Muscle layer of colon (tissue), 2 donors: Measurements from ENCODE around the gene PPL.
"Not testable (repeated sequence)": the region's sequence is repeated elsewhere in the genome, so short reads cannot be mapped to it uniquely, and the experiment has no call there.

Experiments
- H3K27ac ChIP-seq: one replicate; pipeline ENCODE4 v1.7.0; 2013; ENCODE audit warnings: low read depth, mild to moderate bottlenecking, low read length, moderate library complexity
- H3K27me3 ChIP-seq, 2 donors: one replicate each; pipeline ENCODE4 v1.7.0; 2013; ENCODE audit warnings: low read length in 2 of 2, mild to moderate bottlenecking in 2 of 2; ENCODE audit not compliant: insufficient read depth in 2 of 2, control insufficient read depth in 1 of 2
- H3K36me3 ChIP-seq: one replicate; pipeline ENCODE4 v1.7.0; 2013; ENCODE audit warnings: mild to moderate bottlenecking, low read length; ENCODE audit not compliant: insufficient read depth
- H3K4me1 ChIP-seq: one replicate; pipeline ENCODE4 v1.7.0; 2013; ENCODE audit warnings: mild to moderate bottlenecking, low read length; ENCODE audit not compliant: insufficient read depth
- H3K4me3 ChIP-seq, 2 donors: one replicate each; pipeline ENCODE4 v1.7.0; 2013; ENCODE audit warnings: low read length in 2 of 2, low read depth in 1 of 2, mild to moderate bottlenecking in 1 of 2, moderate library complexity in 1 of 2
- H3K9ac ChIP-seq: one replicate; pipeline ENCODE4 v1.7.0; 2013; ENCODE audit warnings: low read length
- H3K9me3 ChIP-seq: one replicate; pipeline ENCODE4 v1.7.0; 2013; ENCODE audit warnings: mild to moderate bottlenecking, low read length
- donor health status: abdominal sarcoma.
- donor health status: Adenocarcinoma of cecum.

Gene PPL

GRCh38 chr16:4972938-4973587 lies 36.1 kb upstream of the PPL start:
- Histone ChIP-seq H3K4me1 (no peaks in the 10 kb centered on the region), H3K9ac (no peak overlapping the region), H3K9me3 (no peaks in the 10 kb centered on the region), H3K27me3 (peaks cover 0 to 8% of the 10 kb centered on the region in 2 donors), H3K36me3 (no peaks in the 10 kb centered on the region), H3K27ac (no peak overlapping the region), H3K4me3 (no peak overlapping the region)

DNA sequence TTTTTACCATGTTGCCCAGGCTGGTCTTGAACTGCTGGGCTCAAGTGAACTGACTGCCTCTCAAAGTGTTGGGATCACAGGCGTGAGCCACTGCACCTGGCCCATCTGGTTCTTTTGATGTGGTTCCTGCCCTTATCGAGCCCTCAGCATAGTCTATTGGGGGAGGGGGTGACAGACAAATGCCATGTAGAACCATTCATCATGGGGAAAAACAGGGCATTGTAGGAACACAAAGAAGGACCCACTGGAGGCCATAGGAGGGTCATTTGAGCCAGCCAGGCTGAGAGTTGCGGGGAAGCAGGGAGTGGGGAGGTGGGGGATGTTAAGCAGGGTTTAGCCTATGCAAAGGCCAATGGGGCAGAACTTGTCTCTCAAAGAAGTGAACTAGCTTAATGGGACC lies 33.1 kb upstream of the PPL start:
- no peaks in the 10 kb centered on the region for H3K4me1 ChIP-seq

DNA sequence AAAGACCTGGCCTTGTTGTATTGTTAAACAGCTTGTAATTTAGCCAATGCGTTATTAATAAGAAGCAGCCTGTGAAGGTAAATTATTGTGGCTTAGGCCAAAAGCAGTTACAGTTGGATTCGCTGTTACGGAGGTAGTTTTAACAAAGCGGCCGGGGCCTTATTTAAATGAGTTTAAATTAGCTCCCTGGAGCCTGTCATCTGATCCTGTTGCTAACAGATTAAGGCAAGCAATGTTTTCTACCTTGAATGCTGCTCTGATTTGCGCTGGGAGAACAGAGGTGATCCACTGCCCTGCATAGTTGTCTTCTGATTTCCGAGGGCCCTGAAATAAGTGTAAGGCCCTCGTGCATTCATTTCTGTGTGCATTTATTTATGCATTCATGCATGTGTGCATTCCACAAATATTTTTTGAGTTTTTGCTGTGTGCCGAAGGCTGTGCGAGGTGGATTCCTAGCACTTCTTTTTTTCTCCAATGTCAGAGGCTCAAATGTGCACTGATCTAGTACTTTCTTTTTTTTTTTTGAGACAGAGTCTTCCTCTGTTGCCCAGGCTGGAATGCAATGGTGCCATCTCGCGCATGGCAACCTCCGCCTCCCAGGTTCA lies 32.0 kb upstream of the PPL start:
- no peak overlapping the region for H3K9ac ChIP-seq
- no peaks in the 10 kb centered on the region for H3K4me1 ChIP-seq
- H3K27ac ChIP-seq: no peak overlapping the region
- peaks cover 0 to 8% of the 10 kb centered on the region in 2 donors for H3K27me3 ChIP-seq
- no peaks in the 10 kb centered on the region for H3K36me3 ChIP-seq
- no peak overlapping the region for H3K4me3 ChIP-seq
- no peaks in the 10 kb centered on the region for H3K9me3 ChIP-seq

More for the DNA sequence above, 33.1 kb upstream of the PPL start:
- no peaks in the 10 kb centered on the region for H3K9me3 ChIP-seq
- no peak overlapping the region for H3K27ac ChIP-seq
- H3K4me3 ChIP-seq: no peak overlapping the region
- H3K27me3 ChIP-seq: peaks cover 0 to 8% of the 10 kb centered on the region in 2 donors
- H3K36me3 ChIP-seq: no peaks in the 10 kb centered on the region
- H3K9ac ChIP-seq: no peak overlapping the region

- not testable (repeated sequence) for H3K9me3 ChIP-seq, H3K9ac ChIP-seq, H3K4me3 ChIP-seq, H3K27me3 ChIP-seq, H3K27ac ChIP-seq, H3K36me3 ChIP-seq, H3K4me1 ChIP-seq
These were observed 31.3 kb upstream of the PPL start for GRCh38 chr16:4968278-4968677.

DNA sequence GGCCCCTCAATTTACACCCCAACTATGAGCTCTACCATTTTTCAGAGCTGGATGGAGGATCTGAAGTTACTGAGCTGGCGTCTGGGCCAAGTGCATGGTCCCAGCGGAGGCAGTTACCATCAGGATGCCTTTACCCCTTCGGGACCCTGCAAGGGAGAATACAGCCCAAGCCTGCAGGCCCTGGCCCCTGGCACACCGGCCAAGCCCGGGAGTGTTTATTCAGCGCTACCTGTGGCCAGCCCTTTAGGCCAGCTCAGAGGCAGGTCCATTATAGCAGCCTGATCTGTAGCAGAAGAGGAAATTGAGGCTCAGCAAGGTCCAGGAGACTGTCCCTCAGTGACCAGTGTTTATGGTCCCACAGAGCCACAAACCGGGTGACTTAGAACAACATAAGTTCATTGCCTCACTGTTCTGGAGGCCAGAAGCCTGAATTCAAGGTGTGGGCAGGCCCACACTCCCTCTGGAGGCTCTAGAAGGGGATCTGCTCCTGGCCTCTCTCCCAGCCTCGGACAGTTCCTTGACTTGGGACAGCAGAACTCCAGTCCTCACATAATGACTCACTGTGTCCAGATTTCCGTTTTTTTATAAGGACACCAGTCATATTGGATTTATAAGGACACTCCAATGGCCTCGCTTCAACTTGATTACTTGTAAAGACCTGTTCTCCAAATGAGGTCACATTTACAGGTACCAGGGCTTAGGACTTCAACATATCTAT lies 29.9 kb upstream of the PPL start:
- no peaks in the 10 kb centered on the region for H3K36me3 ChIP-seq
- H3K4me1 ChIP-seq: no peaks in the 10 kb centered on the region
- H3K9ac ChIP-seq: no peak overlapping the region
- no peak overlapping the region for H3K27ac ChIP-seq
- no peaks in the 10 kb centered on the region for H3K9me3 ChIP-seq
- H3K4me3 ChIP-seq: no peak overlapping the region
- H3K27me3 ChIP-seq: peaks cover 0 to 8% of the 10 kb centered on the region in 2 donors

GRCh38 chr16:4963527-4963926 lies 26.6 kb upstream of the PPL start:
- H3K9ac ChIP-seq, H3K36me3 ChIP-seq, H3K4me1 ChIP-seq: not testable (repeated sequence)

DNA sequence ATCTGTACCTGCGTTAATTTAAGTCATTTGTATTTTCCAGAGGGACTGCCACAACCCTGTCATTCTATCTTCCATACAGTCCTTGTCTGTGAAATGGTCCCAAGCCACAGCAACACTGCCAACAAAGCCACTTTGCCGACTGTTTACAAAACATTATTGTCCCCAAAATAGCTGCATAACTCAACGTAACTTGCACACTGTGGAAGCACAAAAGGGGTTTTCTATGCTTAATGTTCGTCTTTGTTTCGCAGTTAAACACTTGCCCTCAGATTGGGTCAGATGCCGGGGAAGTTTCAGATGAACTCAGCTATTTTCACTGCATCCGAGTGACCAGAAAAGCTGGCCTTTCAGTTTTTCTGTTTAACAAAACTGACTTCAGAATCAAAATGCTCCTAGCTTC lies 25.8 kb upstream of the PPL start:
- peaks cover 8% of the 10 kb centered on the region for H3K4me1 ChIP-seq
- no peak overlapping the region for H3K9ac ChIP-seq
- no peaks in the 10 kb centered on the region for H3K9me3 ChIP-seq

More at GRCh38 chr16:4963527-4963926, 26.6 kb upstream of the PPL start:
- not testable (repeated sequence) for H3K9me3 ChIP-seq, H3K27me3 ChIP-seq, H3K4me3 ChIP-seq, H3K27ac ChIP-seq

DNA sequence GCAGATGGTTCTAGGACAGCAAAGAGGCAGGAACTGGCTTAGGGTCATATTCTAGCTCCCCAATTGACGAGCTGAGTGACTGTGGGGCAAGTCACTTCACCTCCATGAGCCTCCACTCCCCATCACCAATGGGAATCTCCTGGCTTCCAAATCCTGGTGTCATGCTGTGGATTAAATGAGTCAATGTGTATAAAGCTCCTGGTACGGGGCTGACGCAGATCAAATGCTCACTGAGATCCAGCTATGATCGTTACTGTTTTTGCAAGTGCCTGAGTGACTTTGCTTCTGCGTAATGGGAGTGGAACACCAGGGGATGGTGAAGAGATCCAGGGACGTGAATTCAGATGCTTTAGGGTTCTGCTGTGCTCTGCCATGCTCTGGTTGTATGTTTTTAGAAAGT lies 23.6 kb upstream of the PPL start:
- H3K27ac ChIP-seq: no peak overlapping the region
- no peaks in the 10 kb centered on the region for H3K36me3 ChIP-seq
- no peak overlapping the region for H3K9ac ChIP-seq

More for the DNA sequence above, 25.8 kb upstream of the PPL start:
- Histone ChIP-seq H3K27me3 (no peaks in the 10 kb centered on the region), H3K36me3 (no peaks in the 10 kb centered on the region), H3K27ac (no peak overlapping the region), H3K4me3 (no peak overlapping the region)

DNA sequence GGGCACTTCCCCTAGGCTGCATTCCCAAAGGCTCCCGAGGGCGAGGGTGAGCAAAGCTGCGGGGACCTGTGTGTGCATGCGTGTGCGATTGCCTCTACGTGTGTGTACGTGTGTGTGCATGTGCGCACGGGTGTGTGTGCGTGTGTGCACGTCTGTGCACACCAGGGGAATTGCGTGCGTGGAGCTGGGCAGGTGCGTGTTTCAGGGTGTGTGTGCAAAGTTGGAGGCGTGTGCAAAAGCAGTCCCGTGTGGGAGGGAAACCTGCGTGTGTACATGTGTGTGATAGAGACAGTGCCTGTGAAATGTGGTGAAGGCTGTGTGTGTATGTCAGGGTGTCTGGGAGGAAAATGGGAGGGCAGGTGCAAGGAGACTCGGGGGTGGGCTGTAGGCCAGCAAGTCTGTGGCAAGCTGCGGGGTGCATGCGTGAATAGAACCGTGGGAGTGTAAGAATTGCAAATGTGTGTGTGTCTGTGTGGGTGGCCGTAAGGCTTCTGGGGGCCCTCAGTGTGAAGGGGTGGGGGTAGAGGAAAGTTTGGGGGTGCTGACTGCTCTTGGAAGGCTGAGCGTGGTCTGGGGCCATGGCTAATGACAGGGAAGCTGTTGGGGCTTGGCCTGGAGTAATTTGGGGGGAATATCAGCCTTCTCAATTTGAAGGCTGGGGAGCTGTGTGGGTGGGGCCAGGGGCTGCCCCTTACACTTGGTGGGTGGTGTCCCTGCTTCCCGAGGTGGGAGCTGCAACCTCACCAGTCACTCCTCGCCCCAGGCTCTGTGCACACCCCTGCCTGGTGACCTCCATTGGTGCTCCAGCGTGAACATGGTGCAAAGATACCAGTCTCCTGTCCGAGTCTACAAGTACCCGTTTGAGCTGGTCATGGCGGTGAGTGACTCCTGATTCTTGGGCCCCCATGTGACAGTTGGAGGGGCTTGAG lies 21.8 kb upstream of the PPL start:
- Histone ChIP-seq H3K4me3 (peak overlapping the region; percentile 46 to 64), H3K27me3 (no peaks in the 10 kb centered on the region), H3K9ac (no peak overlapping the region), H3K27ac (no peak overlapping the region), H3K4me1 (peaks cover 19% of the 10 kb centered on the region), H3K36me3 (no peaks in the 10 kb centered on the region), H3K9me3 (no peaks in the 10 kb centered on the region)

More for the DNA sequence above, 23.6 kb upstream of the PPL start:
- Histone ChIP-seq H3K27me3 (no peaks in the 10 kb centered on the region), H3K9me3 (no peaks in the 10 kb centered on the region), H3K4me3 (no peak overlapping the region), H3K4me1 (peaks cover 19% of the 10 kb centered on the region)

- Histone ChIP-seq H3K36me3 (no peaks in the 10 kb centered on the region), H3K27me3 (no peaks in the 10 kb centered on the region), H3K27ac (peak within 1 kb of the TSS; percentile 60), H3K9ac (no peak within 1 kb of the TSS), H3K4me3 (peak within 1 kb of the TSS; percentile 46 to 68), H3K9me3 (no peaks in the 10 kb centered on the region), H3K4me1 (peaks cover 19% of the 10 kb centered on the region)
These were observed 21.0 kb upstream of the PPL start, which contains the start of gene SEC14L5 for GRCh38 chr16:4957720-4958509. TSS of gene SEC14L5 (plus strand) at chr16:4958330. CDS start at chr16:4959324, 994 bp downstream.
